HFF-Myc (cell line): Measurements from ENCODE around the gene DLX3.

Experiments
- DNase-seq: peaks from one replicate; pipeline ENCODE4 v3.0.0-alpha.2; 2011; ENCODE audit warnings: low read depth; ENCODE audit errors: extremely low read depth
- H3K4me3 ChIP-seq: replicated peaks from 2 replicates; pipeline ENCODE4 v1.5.1; 2011; ENCODE audit warnings: low read depth, mild to moderate bottlenecking, control low read depth, low read length
- TF ChIP-seq, protein P1 (sequence below): IDR thresholded peaks from 2 replicates; pipeline ENCODE4 v1.5.1; 2012; ENCODE audit warnings: mild to moderate bottlenecking, low read depth, low read length, control low read depth; ENCODE audit errors: missing control alignments

Gene DLX3

DNA sequence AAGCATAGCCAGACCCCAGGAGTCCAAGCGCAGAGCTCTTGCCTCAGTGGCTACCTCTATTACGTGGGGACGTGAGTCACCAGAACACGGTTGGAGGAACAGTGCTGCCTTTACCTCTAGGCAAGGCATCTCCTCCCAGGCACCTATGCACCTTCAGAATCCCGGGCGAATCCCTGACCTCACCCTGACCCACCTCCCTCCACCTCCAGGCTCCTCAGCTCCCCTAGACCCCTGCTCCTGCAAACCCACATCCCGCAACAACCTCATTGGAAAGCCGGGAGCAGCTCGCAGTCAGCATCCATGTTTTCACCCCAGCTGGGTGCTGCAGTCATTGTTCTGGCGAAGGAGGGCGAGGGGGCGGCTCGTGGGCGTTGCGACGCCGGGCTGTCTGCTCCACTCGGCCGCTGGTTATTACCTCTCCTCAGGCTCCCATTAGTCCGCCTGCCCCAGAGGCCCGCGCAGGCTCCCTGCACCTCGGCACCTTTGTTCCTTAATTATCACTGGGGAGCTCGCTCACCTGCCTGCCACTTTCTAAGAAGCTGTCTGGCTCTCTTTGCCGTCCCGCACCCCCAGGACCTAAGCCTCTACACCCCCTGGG is 50.7 kb downstream of the DLX3 start:
- H3K4me3 ChIP-seq = no peak overlapping the region
- TF ChIP-seq, protein P1, sequence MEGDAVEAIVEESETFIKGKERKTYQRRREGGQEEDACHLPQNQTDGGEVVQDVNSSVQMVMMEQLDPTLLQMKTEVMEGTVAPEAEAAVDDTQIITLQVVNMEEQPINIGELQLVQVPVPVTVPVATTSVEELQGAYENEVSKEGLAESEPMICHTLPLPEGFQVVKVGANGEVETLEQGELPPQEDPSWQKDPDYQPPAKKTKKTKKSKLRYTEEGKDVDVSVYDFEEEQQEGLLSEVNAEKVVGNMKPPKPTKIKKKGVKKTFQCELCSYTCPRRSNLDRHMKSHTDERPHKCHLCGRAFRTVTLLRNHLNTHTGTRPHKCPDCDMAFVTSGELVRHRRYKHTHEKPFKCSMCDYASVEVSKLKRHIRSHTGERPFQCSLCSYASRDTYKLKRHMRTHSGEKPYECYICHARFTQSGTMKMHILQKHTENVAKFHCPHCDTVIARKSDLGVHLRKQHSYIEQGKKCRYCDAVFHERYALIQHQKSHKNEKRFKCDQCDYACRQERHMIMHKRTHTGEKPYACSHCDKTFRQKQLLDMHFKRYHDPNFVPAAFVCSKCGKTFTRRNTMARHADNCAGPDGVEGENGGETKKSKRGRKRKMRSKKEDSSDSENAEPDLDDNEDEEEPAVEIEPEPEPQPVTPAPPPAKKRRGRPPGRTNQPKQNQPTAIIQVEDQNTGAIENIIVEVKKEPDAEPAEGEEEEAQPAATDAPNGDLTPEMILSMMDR = no peak
- DNase-seq = no peak

DNA sequence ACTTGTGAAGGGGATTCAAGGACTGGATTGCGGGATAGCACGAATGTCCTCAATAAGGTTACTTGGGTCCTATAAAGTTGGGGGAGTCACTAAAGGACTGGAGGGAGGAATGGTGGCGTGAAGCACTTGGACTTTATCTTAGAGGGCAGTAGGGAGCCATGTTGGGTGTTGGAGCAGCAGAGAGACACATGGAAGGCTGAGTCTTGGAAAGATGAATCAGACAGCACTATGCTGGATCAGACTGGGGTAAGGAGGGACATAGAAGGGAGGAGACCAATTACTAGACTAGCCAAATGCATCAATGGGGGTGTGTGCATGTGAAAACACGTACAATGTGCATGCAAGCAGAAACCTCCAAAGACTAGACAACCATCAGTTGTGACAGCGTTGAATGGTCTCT is 52.1 kb downstream of the DLX3 start:
- DNase-seq = no peak
- TF ChIP-seq, protein P1 = no peak
- no peak overlapping the region for H3K4me3 ChIP-seq

DNA sequence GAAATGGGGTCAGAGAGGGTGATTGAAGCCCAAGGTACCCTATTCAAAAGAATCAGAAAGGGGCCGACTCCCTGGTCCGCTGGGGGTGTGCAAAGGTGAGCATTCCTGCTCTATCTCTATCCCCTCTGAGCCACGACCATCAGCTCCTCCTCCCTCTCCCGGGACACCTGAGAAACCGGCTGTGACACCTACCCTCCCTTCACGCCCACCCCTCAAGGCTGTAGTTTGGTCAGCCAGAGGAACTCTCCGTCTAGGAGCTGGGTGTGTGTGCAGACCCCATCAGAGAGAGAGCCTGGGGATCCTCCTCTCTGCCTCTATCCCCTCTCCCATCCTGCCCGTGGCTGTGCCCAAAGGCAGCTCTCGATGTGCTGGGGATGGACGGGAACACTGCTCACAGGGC is 53.6 kb downstream of the DLX3 start:
- DNase-seq = no peak
- TF ChIP-seq, protein P1 = no peak
- no peak overlapping the region for H3K4me3 ChIP-seq
